ENCODE data around the gene CTCFL. TPM values are rescaled to one million over a fixed set of nuclear protein-coding genes. Genes with fewer than 3 reads are reported as not detected.

CTCFL gene
- total and polyA plus RNA-seq, 2 of the 8 experiments (the other 6 are each of a cell fraction or from before 2014, with no cell fraction given) = 0.30 to 0.80 TPM

GRCh38 chr20:57562541-57563465 is 37.9 kb upstream of the CTCFL start (continued):
- TF ChIP-seq CHD7 (IDR thresholded peaks at IDR 0.05; ENCODE audit: insufficient replicate concordance, low read length) (no peak), MAX (IDR thresholded peaks at IDR 0.05) (no peak), YY1 (IDR thresholded peaks at IDR 0.05; ENCODE audit: low read depth, low read length) (no peak), TCF12 (IDR thresholded peaks at IDR 0.05; ENCODE audit: low read depth, low read length) (no peak)

All from H1 (cell line).